Hematopoietic multipotent progenitor cell (in vitro differentiated cells): ENCODE measurements around the gene LIMS1. TPM values are rescaled to one million over a fixed set of nuclear protein-coding genes. Genes with fewer than 3 reads are reported as not detected.
"Not testable (repeated sequence)": the region's sequence is repeated elsewhere in the genome, so short reads cannot be mapped to it uniquely, and the experiment has no call there.

Experiments used
- DNase-seq, 3 donors: peaks; one replicate each; pipeline ENCODE4 v3.0.0-alpha.2; 2011 to 2015; ENCODE audit warnings: low read depth in 2 of 3, low spot score in 2 of 3
- total RNA-seq: library from RNA; depleted of rRNA; stranded (reverse); fragments of >200 nt; gene quantifications from one replicate; pipeline ENCODE4 v1.2.3, GENCODE V29; 2012

Gene LIMS1
- total RNA-seq, 1 donor = 198 TPM

DNA sequence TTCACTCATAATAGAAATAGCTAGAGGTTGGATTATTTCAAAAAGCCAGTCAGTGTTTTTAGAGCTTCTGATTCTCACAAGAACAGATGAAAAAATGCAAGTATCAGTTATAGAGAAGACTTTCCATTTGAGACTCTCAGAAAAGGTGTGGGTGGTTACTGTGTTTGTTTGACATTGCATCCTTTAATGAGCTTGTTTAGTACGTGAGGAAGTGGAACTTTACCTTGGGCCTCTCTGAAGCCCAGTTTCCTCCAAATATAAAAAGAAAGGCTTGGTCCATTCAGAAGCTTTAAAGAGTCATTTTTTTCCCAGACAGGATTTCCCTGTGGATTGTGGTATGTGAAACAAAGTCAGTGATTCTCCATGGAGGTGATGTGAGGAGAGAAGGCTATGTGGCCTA, 95.1 kb downstream of the LIMS1 start:
- DNase-seq = no peak

- DNase-seq = no peak
These were observed 96.5 kb downstream of the LIMS1 start for GRCh38 chr2:108630567-108631405.

DNA sequence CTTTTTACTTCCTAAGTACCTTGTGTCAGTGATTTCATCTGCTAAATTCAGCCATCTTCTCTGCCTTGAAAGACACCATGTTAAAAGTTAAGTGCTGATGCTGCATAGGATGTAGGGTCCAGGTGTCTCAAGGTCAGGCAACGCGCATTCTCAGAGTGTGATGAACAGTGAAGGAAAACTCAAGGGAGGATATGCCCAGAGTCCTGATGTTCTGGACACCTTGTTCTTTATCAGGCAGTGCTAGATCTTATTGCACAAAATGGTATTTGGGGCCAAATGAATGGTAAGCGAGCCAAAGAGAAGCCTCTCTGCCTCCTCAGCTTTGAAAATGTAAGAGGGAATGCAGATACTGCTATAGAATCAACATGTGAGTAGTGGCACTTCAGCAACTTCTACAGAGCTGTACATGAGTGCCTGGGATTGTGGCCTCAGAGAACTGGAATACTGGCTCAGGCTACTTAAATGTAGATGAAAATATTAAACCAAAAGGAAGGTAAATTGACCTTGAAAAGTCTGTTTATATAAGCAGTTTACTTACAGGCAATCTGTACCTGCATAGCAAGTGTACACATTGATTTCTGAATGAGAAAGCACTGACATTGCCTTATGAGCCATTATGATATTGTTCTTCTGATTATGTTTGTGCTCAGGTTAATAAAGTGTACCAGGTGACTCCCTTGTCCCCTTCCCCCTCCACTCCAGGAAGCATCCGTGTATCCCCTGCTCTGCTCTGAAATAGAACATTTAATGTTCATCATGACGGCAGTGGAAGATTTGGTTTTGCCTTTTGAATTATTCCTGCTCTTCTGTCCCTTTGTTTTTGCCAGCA, 98.3 kb downstream of the LIMS1 start:
- no peak for DNase-seq

DNA sequence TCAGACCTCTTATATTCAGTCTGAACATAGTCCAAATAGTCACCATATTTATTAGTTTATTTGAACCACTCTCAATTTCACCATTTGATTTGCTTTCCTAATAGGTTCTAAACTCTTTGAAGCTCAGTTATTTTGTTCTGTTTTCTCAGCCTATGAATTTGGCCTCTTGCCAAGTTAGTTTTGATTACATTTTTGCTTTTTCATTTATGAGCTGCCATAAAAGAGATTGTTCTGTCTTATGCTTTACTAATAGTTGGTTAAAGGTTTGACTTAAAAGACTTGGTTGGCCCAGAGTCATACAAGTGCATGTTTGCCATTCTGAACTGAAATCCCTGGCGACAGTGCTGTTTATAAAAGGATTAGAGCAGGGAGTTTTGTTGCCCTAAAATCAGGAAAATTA, 99.1 kb downstream of the LIMS1 start:
- DNase-seq = peak in 1 of 3 donors; percentile 31

- DNase-seq = no peak
These were observed 99.7 kb downstream of the LIMS1 start for GRCh38 chr2:108634011-108634410.

GRCh38 chr2:108634576-108635160, 100.4 kb downstream of the LIMS1 start:
- DNase-seq = no peak

DNA sequence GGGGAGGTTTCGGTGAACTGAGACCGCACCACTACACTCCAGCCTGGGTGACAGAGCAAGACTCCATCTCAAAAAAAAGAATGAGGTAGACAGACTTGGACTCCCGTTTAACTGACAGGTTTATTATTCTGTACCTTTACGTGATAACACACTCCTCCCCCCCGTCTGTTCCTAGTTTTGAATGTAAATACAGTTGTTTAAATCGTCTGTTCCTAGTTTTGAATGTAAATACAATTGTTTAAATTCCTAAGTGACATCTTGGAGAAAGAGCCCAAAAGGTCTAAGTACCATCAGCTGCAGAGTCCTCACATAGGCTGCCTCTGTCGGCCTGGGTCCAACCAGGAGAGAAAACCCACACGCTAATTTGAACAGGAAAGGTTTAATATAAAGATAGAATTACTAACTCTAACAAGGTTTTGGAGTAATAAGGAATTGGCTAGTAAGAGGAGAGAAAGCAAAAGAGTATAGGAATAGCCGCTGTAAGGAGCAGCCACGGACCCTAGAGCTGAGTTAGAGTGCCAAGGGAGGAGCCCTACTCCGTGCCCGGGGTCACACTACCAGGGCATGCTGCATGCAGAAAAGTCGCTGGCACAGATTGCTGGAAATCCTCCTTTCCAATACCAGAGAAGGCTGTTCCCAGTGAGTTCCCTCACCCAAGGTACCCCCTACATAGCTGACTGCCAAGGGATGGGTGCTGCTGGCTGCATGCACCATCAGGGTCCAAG, 101.5 kb downstream of the LIMS1 start:
- no peak for DNase-seq

GRCh38 chr2:108637304-108637669, 103.0 kb downstream of the LIMS1 start:
- DNase-seq = peak in 2 of 3 donors; percentile 35 to 56

DNA sequence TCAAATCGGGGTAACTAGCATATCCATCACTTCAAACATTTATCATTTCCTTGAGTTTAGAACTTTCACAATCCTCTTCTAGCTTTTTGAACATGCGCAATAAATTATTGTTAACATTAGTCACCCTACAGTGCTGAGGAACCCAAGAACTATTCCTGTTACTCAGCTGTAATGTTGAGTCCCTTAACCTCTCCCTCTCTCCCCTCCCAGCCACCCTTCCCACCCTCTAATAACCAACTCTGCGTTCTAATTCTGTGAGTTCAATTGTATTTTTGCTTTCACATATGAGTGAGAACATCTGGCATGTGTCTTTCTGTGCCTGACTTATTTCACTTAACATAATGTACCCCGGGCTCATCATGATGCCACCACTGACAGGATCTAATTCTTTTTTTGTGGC, 106.5 kb downstream of the LIMS1 start:
- no peak for DNase-seq

- peak in 1 of 3 donors; percentile 42 for DNase-seq
These were observed 107.5 kb downstream of the LIMS1 start for GRCh38 chr2:108641756-108642155.

DNA sequence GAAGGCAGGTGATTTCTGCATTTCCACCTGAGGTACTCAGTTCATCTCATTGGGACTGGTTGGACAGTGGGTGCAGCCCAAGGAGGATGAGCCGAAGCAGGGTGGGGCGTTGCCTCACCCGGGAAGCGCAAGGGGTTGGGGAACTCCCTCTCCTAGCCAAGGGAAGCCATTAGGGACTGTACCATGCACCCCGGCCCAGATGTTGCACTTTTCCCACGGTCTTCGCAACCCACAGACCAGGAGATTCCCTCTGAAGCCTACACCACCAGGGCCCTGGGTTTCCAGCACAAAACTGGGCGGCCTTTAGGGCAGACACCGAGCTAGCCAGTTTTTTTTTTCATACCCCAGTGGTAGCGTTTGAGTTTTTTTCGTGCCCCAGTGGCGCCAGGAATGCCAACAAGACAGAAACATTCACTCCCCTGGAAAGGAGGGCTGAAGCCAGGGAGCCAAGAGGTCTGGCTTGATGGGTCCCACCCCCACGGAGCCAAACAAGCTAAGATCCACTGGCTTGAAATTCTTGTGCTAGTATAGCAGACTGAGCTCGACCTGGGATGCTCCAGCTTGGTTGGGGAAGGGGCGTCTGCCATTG, 109.1 kb downstream of the LIMS1 start:
- no peak for DNase-seq

GRCh38 chr2:108643862-108644261, 109.6 kb downstream of the LIMS1 start:
- DNase-seq = not testable (repeated sequence)

DNA sequence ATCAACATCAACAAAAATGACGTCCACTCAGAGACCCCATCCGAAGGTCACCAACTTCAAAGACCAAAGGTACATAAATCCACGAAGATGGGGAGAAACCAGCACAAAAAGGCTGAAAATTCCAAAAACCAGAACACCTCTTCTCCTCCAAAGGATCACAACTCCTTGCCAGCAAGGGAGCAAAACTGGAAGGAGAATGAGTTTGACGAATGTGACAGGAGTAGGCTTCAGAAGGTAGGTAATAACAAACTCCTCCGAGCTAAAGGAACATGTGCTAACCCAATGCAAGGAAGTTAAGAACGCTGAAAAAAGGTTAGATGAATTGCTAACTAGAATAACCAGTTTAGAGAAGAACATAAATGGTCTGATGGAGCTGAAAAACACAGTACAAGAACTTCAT, 110.2 kb downstream of the LIMS1 start:
- DNase-seq = not testable (repeated sequence)

- DNase-seq = not testable (repeated sequence)
These were observed 114.5 kb downstream of the LIMS1 start for GRCh38 chr2:108648796-108649195.

DNA sequence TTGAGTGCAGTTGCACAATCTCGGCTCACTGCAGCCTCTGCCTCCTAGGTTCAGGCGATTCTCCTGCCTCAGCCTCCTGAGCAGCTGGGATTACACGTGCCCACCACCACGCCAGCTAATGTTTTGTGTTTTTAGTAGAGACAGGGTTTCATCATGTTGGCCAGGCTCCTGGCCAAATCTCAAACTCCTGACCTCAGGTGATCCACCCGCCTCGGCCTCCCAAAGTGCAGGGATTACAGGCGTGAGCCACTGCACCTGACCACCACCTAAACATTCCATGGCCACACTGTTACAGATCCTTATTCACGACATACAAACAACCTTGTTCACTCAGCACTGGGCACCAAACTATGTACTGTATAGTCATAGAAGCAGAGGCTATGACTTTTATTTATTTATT, 116.2 kb downstream of the LIMS1 start:
- DNase-seq = not testable (repeated sequence)

DNA sequence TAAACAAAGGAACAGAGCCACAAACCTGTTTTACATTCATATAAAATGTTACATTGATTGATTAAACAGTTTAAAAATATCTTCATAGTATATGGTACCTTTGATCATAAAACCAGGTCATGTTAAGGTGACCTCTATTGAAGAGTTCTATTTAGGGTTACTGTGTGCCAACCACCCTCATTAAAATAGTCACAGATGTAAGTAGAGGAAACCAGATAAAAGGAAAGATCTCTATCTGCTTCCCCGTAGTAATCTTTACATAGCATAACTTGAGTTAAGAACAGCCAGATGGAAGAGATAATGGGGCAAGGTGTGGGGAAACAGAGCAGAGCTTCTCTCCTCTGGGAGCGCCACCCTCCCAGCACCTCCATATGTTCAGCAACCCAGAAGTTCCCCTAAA, 117.2 kb downstream of the LIMS1 start:
- DNase-seq = not testable (repeated sequence)

DNA sequence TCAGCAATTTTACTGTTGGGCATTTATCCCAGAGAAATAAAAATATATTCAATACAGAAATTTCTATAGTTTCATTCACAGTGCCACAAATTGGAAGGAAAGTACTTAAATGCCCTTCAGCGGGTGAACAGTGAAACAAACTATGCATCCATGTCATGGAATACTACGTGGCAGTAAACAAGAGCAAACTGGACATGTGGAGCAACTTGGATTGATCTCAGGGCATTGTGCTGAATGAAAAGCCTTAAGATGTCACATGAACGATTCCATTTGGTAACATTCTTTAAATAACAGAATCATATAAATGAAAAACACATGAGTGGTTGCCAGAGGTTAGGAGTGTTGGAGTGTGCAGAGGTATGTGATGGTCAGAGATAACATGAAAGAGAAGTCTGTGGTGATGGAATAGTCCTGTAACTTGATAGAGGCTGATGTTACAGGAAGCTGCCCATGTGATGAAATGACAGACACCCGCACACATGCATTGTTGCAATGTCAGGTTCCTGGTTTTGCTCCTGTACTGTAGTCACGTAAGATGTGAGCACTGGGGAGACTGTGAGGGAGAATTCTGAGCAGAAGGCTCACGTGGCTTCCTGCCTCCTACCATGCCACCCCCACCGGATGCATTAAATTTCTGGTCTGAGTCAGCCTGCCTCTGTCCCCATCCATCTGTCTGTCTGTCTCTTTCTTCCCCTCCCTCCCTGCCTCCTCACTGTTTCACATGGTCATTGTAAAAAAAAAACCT, 118.1 kb downstream of the LIMS1 start:
- DNase-seq = peak in 2 of 3 donors; percentile 77 to 81

GRCh38 chr2:108653425-108653824, 119.2 kb downstream of the LIMS1 start:
- DNase-seq = not testable (repeated sequence)

DNA sequence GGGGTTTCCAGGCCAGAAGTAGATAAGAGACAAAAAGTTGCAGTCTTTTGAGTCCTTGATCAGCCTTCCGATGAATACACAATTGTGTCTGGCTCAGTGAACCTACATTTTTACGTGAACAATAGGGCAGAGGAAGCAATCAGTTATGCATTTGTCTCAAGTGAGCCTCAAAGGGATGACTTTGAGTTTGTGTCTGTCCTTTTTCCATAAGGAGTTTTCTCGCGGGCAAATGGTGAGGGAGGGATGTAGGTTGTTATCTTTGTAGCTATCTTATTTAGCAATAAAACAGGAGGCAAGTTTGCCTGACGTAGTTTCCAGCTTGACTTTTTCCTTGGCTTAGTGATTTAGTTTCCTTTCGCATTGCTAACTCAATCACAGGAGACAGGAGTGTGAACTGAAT, 119.6 kb downstream of the LIMS1 start:
- not testable (repeated sequence) for DNase-seq
